ENCODE results near the gene CDK8. TPM values are rescaled to one million over a fixed set of nuclear protein-coding genes. Genes with fewer than 3 reads are reported as not detected.

Gene CDK8
- total RNA-seq, 1 donor from 2014 or later: 11.2 TPM

DNA sequence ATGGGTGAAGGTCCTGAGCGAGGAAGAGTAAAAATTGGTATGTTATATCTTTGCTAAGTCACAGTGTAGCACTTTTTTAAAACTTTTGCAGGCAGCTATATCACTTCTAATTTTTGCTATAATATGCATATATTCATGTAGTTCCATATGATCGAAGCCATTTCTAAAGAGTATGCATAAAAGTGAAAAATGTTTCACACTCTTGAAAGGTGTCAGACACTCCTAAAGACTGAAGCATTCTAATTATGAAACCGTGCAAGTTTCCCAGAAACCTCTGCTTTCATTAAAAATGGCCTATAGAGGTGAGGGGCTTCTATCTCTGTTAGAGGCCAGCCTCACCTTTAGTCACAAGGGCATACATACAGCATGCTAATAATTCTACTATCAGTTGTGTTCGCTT lies 128.9 kb downstream of the CDK8 start:
- H3K9me3 ChIP-seq: no peaks in the 10 kb centered on the region
- DNase-seq (no peak), ATAC-seq (no peak)
- H3K4me1 ChIP-seq: no peaks in the 10 kb centered on the region
- TF ChIP-seq, protein P1, sequence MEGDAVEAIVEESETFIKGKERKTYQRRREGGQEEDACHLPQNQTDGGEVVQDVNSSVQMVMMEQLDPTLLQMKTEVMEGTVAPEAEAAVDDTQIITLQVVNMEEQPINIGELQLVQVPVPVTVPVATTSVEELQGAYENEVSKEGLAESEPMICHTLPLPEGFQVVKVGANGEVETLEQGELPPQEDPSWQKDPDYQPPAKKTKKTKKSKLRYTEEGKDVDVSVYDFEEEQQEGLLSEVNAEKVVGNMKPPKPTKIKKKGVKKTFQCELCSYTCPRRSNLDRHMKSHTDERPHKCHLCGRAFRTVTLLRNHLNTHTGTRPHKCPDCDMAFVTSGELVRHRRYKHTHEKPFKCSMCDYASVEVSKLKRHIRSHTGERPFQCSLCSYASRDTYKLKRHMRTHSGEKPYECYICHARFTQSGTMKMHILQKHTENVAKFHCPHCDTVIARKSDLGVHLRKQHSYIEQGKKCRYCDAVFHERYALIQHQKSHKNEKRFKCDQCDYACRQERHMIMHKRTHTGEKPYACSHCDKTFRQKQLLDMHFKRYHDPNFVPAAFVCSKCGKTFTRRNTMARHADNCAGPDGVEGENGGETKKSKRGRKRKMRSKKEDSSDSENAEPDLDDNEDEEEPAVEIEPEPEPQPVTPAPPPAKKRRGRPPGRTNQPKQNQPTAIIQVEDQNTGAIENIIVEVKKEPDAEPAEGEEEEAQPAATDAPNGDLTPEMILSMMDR (IDR thresholded peaks at IDR 0.05): no peak
- no peak overlapping the region for H3K4me3 ChIP-seq
- H3K27ac ChIP-seq: no peak overlapping the region
- intact Hi-C loops (cut with DNase I): no loop called here
- H3K36me3 ChIP-seq: peaks cover 10% of the 10 kb centered on the region
- H3K27me3 ChIP-seq: no peaks in the 10 kb centered on the region

DNA sequence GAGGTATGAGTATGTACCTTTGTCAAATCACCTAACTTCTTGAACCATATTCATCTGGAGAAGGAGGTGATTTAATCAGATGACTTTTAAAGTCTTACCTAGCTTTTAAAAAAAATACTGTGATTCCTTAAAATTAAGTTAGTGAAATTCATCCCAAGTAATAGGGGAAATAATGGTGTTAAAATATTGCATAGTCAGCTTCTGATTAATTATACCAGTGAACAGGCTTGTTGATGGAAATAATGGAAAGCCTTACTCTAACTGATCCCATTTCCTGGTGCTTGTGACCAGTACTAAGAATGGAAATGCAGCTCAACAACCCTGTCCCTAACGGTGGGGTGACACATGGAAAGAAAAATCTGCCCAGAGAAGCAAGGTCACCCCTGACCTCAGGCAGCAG lies 130.7 kb downstream of the CDK8 start:
- TF ChIP-seq, protein P1 (IDR thresholded peaks at IDR 0.05): no peak
- no peak overlapping the region for H3K4me3 ChIP-seq
- no peaks in the 10 kb centered on the region for H3K27me3 ChIP-seq
- DNase-seq (no peak), ATAC-seq (no peak)
- H3K9me3 ChIP-seq: no peaks in the 10 kb centered on the region
- H3K36me3 ChIP-seq: peaks cover 15% of the 10 kb centered on the region
- H3K27ac ChIP-seq: no peak overlapping the region
- H3K4me1 ChIP-seq: no peaks in the 10 kb centered on the region
- intact Hi-C loops (cut with DNase I): no loop called here

DNA sequence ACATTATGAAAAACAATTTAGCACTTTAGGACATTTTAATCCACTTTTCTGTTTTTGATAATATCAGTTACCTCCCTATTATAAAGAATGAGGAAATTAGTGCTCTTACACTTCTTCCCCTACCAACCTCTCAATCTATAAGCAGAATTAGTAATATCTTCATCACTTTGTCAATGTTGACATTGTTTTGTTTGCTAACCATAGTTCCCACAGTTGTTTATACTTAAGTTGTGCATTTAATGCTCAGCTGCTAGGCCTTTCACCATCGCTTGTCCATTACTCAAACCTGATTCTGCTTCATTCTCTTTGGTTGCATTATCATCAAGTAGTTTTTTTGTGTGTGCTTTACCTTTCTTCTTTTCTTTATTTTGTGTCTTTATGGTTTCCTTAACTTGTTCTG lies 132.1 kb downstream of the CDK8 start:
- Histone ChIP-seq H3K4me3 (no peak overlapping the region), H3K36me3 (peaks cover 24% of the 10 kb centered on the region), H3K9me3 (no peaks in the 10 kb centered on the region), H3K4me1 (no peaks in the 10 kb centered on the region), H3K27ac (no peak overlapping the region), H3K27me3 (no peaks in the 10 kb centered on the region)
- TF ChIP-seq, protein P1 (IDR thresholded peaks at IDR 0.05): no peak
- ATAC-seq (no peak), DNase-seq (no peak)
- intact Hi-C loops (cut with DNase I): no loop called here

DNA sequence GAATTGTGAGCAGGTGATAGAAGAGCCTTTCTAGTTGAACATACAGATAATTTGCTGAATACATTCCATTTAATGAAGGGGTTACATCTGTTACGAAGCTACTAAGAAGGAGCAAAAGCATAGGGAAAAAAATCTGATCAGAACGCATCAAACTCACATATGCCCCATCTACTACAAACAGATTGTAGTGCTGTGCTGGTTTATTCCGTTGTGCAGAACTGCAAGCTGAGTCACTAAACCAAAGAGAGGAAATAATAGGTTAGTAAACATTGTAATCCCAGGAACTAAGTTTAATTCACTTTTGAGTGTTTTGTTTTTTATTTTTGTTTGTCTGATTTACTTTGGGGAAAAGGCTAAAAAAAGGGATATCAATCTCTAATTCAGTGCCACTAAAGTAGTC lies 136.3 kb downstream of the CDK8 start:
- ATAC-seq (no peak), DNase-seq (no peak)
- TF ChIP-seq, protein P1 (IDR thresholded peaks at IDR 0.05): no peak
- no peaks in the 10 kb centered on the region for H3K9me3 ChIP-seq
- H3K4me3 ChIP-seq: no peak overlapping the region
- H3K27me3 ChIP-seq: no peaks in the 10 kb centered on the region
- no peak overlapping the region for H3K27ac ChIP-seq
- intact Hi-C loops (cut with DNase I): no loop called here
- peaks cover 24% of the 10 kb centered on the region for H3K36me3 ChIP-seq
- H3K4me1 ChIP-seq: no peaks in the 10 kb centered on the region

DNA sequence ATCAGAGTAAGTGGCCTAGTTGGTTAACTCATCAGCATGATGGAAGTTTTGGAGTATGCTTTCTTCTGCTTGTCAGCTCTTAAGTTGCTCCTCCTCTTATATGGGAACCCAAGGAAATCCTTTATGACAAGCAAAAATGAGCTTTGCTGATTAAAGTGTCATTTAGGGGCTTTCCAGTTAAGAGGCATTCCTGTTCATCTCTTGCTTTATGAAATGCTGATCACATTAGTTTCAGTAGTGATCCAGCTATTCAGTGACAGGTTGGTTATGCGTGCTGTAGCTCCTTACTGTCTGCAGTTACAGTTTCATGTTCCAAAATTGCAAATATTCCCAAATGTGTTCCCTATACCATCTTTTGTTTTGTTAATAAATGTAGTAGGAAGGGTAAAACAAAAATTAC lies 146.6 kb downstream of the CDK8 start:
- H3K4me3 ChIP-seq: no peak overlapping the region
- no peak for DNase-seq
- H3K36me3 ChIP-seq: peaks cover 48% of the 10 kb centered on the region
- H3K27me3 ChIP-seq: no peaks in the 10 kb centered on the region
- H3K9me3 ChIP-seq: no peaks in the 10 kb centered on the region
- no peak for ATAC-seq
- intact Hi-C loops (cut with DNase I): no loop called here
- H3K4me1 ChIP-seq: no peaks in the 10 kb centered on the region
- TF ChIP-seq, protein P1 (IDR thresholded peaks at IDR 0.05): no peak
- no peak overlapping the region for H3K27ac ChIP-seq

DNA sequence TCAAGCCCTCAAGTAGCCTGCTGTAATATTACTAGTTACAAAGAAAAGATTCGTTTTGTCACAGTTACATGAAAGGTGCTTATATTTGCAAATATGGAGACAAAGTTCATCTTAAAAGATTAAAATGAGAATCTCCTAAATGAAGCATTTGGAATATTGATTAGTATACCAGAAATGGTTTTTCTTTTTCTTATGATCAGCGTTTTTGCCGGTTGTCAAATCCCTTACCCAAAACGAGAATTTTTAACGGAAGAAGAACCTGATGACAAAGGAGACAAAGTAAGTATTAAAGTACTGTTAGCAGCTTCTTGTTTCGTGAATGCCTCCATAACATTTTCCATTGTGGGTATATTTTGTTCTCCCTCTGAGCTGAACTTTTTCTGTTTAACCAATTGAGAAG lies 147.1 kb downstream of the CDK8 start:
- intact Hi-C loops (cut with DNase I): no loop called here
- H3K36me3 ChIP-seq: peaks cover 48% of the 10 kb centered on the region
- no peaks in the 10 kb centered on the region for H3K9me3 ChIP-seq
- H3K4me1 ChIP-seq: no peaks in the 10 kb centered on the region
- ATAC-seq (no peak), DNase-seq (no peak)
- no peak overlapping the region for H3K27ac ChIP-seq
- TF ChIP-seq, protein P1 (IDR thresholded peaks at IDR 0.05): no peak
- no peaks in the 10 kb centered on the region for H3K27me3 ChIP-seq
- H3K4me3 ChIP-seq: no peak overlapping the region

Data from upper lobe of right lung (tissue), 1 donor.